ENCODE results near the gene SELENOO. TPM values are rescaled to one million over a fixed set of nuclear protein-coding genes. Genes with fewer than 3 reads are reported as not detected.

SELENOO gene
- total RNA-seq, 1 experiment from 2014 or later: 29.6 TPM

DNA sequence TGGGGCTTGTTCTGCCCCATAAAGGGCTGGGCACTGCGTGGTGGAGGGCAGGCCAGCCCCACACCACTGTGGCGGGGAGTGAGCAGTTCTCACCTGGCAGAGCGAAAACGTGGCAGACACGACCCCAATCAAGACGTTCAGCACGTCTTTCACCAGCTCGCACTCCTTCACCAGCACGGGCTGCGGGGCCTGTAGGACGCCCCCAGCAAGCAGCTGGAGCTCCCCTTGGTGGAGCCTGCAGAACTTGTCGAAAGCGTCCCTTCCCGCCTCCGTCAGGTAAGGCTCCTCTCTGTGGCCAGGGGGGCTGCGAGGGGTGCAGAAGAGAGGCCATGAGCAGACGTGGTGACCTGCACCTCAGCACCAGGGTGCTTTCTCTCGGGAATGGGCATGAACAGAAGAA, 32.4 kb downstream of the SELENOO start:
- Histone ChIP-seq H3K27me3 (ENCODE audit: insufficient read depth, low read length) (no peaks in the 10 kb centered on the region), H3K79me2 (ENCODE audit: insufficient read depth, low read length) (peaks cover 63% of the 10 kb centered on the region), H3K4me1 (ENCODE audit: control insufficient read depth in 1 of 2, insufficient read depth in 2 of 2, low read length in 2 of 2) (no peaks in the 10 kb centered on the region), H3K9me3 (ENCODE audit: control insufficient read depth in 1 of 2, insufficient read depth in 1 of 2, low read depth in 1 of 2, low read length in 2 of 2) (peaks cover 0 to 4% of the 10 kb centered on the region in 2 experiments; a peak in 1 of 4 replicates), H2AFZ (ENCODE audit: low read depth, low read length, poor library complexity, severe bottlenecking) (no peak overlapping the region), H3K4me2 (ENCODE audit: low read length) (no peak overlapping the region), H3K9ac (ENCODE audit: low read length) (no peak overlapping the region), H3K27ac (ENCODE audit: low read depth, low read length) (no peak overlapping the region), H3K9me2 (ENCODE audit: insufficient read depth) (no peaks in the 10 kb centered on the region), H3K36me3 (ENCODE audit: control insufficient read depth in 1 of 2, insufficient read depth in 2 of 2, low read length in 2 of 2) (peaks cover 0 to 8% of the 10 kb centered on the region in 2 experiments; a peak in 1 of 4 replicates), H3K4me3 (replicated peaks in 1 of 2; ENCODE audit: low read depth in 1 of 2, low read length in 2 of 2) (no peak overlapping the region), H4K20me1 (ENCODE audit: insufficient read depth) (no peaks in the 10 kb centered on the region)
- CTCF ChIA-PET: no interaction called here
- RAD21 ChIA-PET (ENCODE audit: low non-redundant PET in 1 of 2, low total read pairs in 2 of 2, uncharacterized antibody in 2 of 2, unreplicated experiment in 2 of 2): no interaction called here
- DNase-seq (ENCODE audit: low read depth, low spot score) (no peak), ATAC-seq (no peak)
- POLR2A ChIA-PET: no interaction called here
- TF ChIP-seq TCF7L2 (IDR thresholded peaks at IDR 0.05; ENCODE audit: borderline replicate concordance, extremely low read depth, insufficient read depth, insufficient read length): no peak
- no peak for TF ChIP-seq SRF (IDR thresholded peaks at IDR 0.05; ENCODE audit: low read depth)
- no peak for TF ChIP-seq FOSL1 (IDR thresholded peaks at IDR 0.05; ENCODE audit: low read depth)
- no peak for TF ChIP-seq SIN3A (IDR thresholded peaks at IDR 0.05; ENCODE audit: low read depth)
- TF ChIP-seq POLR2A (IDR thresholded peaks at IDR 0.05; ENCODE audit: borderline replicate concordance, extremely low read depth, insufficient read depth, insufficient read length): no peak
- TF ChIP-seq YY1 (IDR thresholded peaks at IDR 0.05; ENCODE audit: extremely low read depth, insufficient replicate concordance, low read depth, low read length): no peak
- TF ChIP-seq CBX3 (IDR thresholded peaks at IDR 0.05; ENCODE audit: low read depth): no peak
- no peak for TF ChIP-seq ELF1 (IDR thresholded peaks at IDR 0.05; ENCODE audit: borderline replicate concordance, low read depth)
- TF ChIP-seq SP1 (IDR thresholded peaks at IDR 0.05; ENCODE audit: low read depth): no peak
- no TSS peak for BruUV-seq (replicated peaks)
- intact Hi-C loops (cut with micrococcal nuclease): no loop called here

DNA sequence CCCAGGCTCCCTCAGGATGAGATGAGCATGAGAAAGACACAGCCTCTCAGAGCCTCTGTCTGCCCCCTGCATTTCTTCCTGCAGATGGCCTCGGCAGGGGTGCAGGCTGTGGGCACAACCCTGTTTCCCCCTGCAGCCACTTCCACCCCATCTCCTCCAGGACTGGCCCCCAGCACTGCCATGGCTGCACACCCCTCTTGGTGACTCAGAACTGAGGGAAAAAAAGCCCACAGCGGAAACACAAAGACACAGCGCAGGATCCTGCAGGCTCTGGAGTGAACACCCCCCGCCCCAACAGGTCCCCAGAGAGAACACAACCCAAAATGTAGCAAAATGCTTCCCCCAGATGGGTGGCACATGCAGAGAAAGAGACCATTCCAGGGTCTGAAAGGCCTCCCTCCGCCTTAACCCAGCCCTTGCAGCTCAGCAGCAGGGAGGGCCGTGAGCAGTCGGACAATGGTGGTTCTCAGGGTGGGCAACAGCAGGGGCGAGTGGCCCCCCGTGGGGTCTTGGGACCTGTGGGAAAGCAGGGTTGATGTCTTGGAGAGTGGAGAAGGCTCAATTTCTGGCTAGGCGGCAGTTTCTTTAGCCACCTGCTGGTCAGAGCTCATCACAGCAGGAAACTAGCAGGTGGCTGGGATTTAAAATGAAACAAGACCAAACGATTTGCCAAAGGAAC, 36.1 kb downstream of the SELENOO start:
- H4K20me1 ChIP-seq (ENCODE audit: insufficient read depth): no peaks in the 10 kb centered on the region
- H3K36me3 ChIP-seq (ENCODE audit: control insufficient read depth in 1 of 2, insufficient read depth in 2 of 2, low read length in 2 of 2): peaks cover 7 to 19% of the 10 kb centered on the region in 2 experiments; a peak in 2 of 4 replicates
- ChIA-PET POLR2A (no interaction called here), RAD21 (ENCODE audit: low non-redundant PET in 1 of 2, low total read pairs in 2 of 2, uncharacterized antibody in 2 of 2, unreplicated experiment in 2 of 2) (interaction anchor here in 1 of 2 experiments (0.6 to 1.0 kb wide), 2 partner anchors 59 to 88 kb away, joined by 3 read pairs; no protein-coding TSS in a partner anchor), CTCF (interaction anchor here (0.6 to 1.2 kb wide), 3 partner anchors 88 to 306 kb away, joined by 3 to 4 read pairs (median 3); no protein-coding TSS in a partner anchor)
- no peak overlapping the region for H3K27ac ChIP-seq (ENCODE audit: low read depth, low read length)
- H3K9me2 ChIP-seq (ENCODE audit: insufficient read depth): no peaks in the 10 kb centered on the region
- intact Hi-C loops (cut with micrococcal nuclease): no loop called here
- no peak overlapping the region for H3K4me2 ChIP-seq (ENCODE audit: low read length)
- H3K79me2 ChIP-seq (ENCODE audit: insufficient read depth, low read length): peaks cover 89% of the 10 kb centered on the region
- no peak overlapping the region for H3K9ac ChIP-seq (ENCODE audit: low read length)
- H3K27me3 ChIP-seq (ENCODE audit: insufficient read depth, low read length): no peaks in the 10 kb centered on the region
- H3K4me3 ChIP-seq (replicated peaks in 1 of 2; ENCODE audit: low read depth in 1 of 2, low read length in 2 of 2): no peak overlapping the region
- H2AFZ ChIP-seq (ENCODE audit: low read depth, low read length, poor library complexity, severe bottlenecking): no peak overlapping the region
- no TSS peak for BruUV-seq (replicated peaks)
- TF ChIP-seq TCF7L2 (IDR thresholded peaks at IDR 0.05; ENCODE audit: borderline replicate concordance, extremely low read depth, insufficient read depth, insufficient read length): no peak
- peak; percentile 35 for TF ChIP-seq RAD21 (IDR thresholded peaks at IDR 0.05; ENCODE audit: low read depth)
- TF ChIP-seq ZFX (IDR thresholded peaks at IDR 0.05): no peak
- TF ChIP-seq YY1 (IDR thresholded peaks at IDR 0.05; ENCODE audit: extremely low read depth, insufficient replicate concordance, low read depth, low read length): no peak
- no peak for TF ChIP-seq POLR2A (IDR thresholded peaks at IDR 0.05; ENCODE audit: borderline replicate concordance, extremely low read depth, insufficient read depth, insufficient read length)
- TF ChIP-seq, protein P1, sequence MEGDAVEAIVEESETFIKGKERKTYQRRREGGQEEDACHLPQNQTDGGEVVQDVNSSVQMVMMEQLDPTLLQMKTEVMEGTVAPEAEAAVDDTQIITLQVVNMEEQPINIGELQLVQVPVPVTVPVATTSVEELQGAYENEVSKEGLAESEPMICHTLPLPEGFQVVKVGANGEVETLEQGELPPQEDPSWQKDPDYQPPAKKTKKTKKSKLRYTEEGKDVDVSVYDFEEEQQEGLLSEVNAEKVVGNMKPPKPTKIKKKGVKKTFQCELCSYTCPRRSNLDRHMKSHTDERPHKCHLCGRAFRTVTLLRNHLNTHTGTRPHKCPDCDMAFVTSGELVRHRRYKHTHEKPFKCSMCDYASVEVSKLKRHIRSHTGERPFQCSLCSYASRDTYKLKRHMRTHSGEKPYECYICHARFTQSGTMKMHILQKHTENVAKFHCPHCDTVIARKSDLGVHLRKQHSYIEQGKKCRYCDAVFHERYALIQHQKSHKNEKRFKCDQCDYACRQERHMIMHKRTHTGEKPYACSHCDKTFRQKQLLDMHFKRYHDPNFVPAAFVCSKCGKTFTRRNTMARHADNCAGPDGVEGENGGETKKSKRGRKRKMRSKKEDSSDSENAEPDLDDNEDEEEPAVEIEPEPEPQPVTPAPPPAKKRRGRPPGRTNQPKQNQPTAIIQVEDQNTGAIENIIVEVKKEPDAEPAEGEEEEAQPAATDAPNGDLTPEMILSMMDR (IDR thresholded peaks at IDR 0.05 in 2 of 3, conservative IDR thresholded peaks at IDR 0.05 in 1 of 3; ENCODE audit: borderline replicate concordance in 1 of 3, insufficient read depth in 1 of 3, low read depth in 2 of 3, low read length in 2 of 3): peak; percentile 40 to 59 (median 50); a peak in 5 of 6 replicates
- no peak for TF ChIP-seq JUND (IDR thresholded peaks at IDR 0.05)
- DNase-seq (ENCODE audit: low read depth, low spot score): no peak
- ATAC-seq: 0 out of 2 replicates have a peak, but pooled peaks have one; percentile 30
- peaks cover 3 to 7% of the 10 kb centered on the region in 2 experiments; a peak in 1 of 4 replicates for H3K4me1 ChIP-seq (ENCODE audit: control insufficient read depth in 1 of 2, insufficient read depth in 2 of 2, low read length in 2 of 2)
- H3K9me3 ChIP-seq (ENCODE audit: control insufficient read depth in 1 of 2, insufficient read depth in 1 of 2, low read depth in 1 of 2, low read length in 2 of 2): peaks cover 0 to 4% of the 10 kb centered on the region in 2 experiments; a peak in 1 of 4 replicates

Data from HCT116 (cell line).